Brain pericyte (primary cell): Measurements from ENCODE around the gene RLN3.
"Not testable (repeated sequence)": the region's sequence is repeated elsewhere in the genome, so short reads cannot be mapped to it uniquely, and the experiment has no call there.

ENCODE experiments used
- DNase-seq: peaks from one replicate; pipeline ENCODE4 v3.0.0-alpha.2; 2012; ENCODE audit warnings: low read depth, low spot score

RLN3 gene

GRCh38 chr19:14021474-14021873 is 6.5 kb upstream of the RLN3 start:
- DNase-seq: no peak

- no peak for DNase-seq
Measured at GRCh38 chr19:14022469-14022868, 5.5 kb upstream of the RLN3 start.

GRCh38 chr19:14023404-14024235 is 4.3 kb upstream of the RLN3 start:
- DNase-seq: no peak

GRCh38 chr19:14026652-14027192 is 1.2 kb upstream of the RLN3 start:
- not testable (repeated sequence) for DNase-seq

GRCh38 chr19:14028901-14029300 is 953 bp downstream of the RLN3 start:
- no peak for DNase-seq

GRCh38 chr19:14030997-14031718 is 3.2 kb downstream of the RLN3 start:
- DNase-seq: no peak

- DNase-seq: no peak
Measured at GRCh38 chr19:14031719-14032480, 4.0 kb downstream of the RLN3 start, which contains the start of gene IL27RA. TSS of gene IL27RA (plus strand) at chr19:14031762. CDS start at chr19:14031873, 111 bp downstream.

- no peak for DNase-seq
Measured at GRCh38 chr19:14033946-14034345, 6.0 kb downstream of the RLN3 start.

- not testable (repeated sequence) for DNase-seq
Measured at GRCh38 chr19:14035159-14035558, 7.2 kb downstream of the RLN3 start.

GRCh38 chr19:14035706-14036105 is 7.8 kb downstream of the RLN3 start:
- DNase-seq: no peak

GRCh38 chr19:14039181-14039580 is 11.2 kb downstream of the RLN3 start:
- no peak for DNase-seq

- DNase-seq: not testable (repeated sequence)
Measured at GRCh38 chr19:14042659-14043608, 15.0 kb downstream of the RLN3 start.

- DNase-seq: not testable (repeated sequence)
Measured at GRCh38 chr19:14047866-14048265, 19.9 kb downstream of the RLN3 start.

- no peak for DNase-seq
Measured at GRCh38 chr19:14048443-14049153, 20.6 kb downstream of the RLN3 start.

GRCh38 chr19:14050512-14050911 is 22.6 kb downstream of the RLN3 start:
- DNase-seq: no peak

GRCh38 chr19:14050961-14051360 is 23.0 kb downstream of the RLN3 start:
- not testable (repeated sequence) for DNase-seq

- DNase-seq: no peak
Measured at GRCh38 chr19:14051980-14052379, 24.0 kb downstream of the RLN3 start.

GRCh38 chr19:14052470-14052869 is 24.5 kb downstream of the RLN3 start:
- DNase-seq: no peak

- no peak for DNase-seq
Measured at GRCh38 chr19:14053032-14053431, 25.1 kb downstream of the RLN3 start.

GRCh38 chr19:14053500-14053899 is 25.6 kb downstream of the RLN3 start:
- DNase-seq: no peak
